Tibial nerve (tissue), 3 donors: ENCODE measurements around the gene PPP2R1B.

Source experiments
- POLR2A ChIP-seq, 2 donors: fragments of 450-650 bp; IDR thresholded peaks; one replicate each; pipeline ENCODE4 v1.6.1; 2017; ENCODE audit warnings: antibody characterized with exemption in 2 of 2, mild to moderate bottlenecking in 2 of 2, moderate library complexity in 2 of 2
- TF ChIP-seq, protein P1 (sequence below), 5 experiments: fragments of 200-600 bp in 3 of 5; fragments of 450-650 bp in 2 of 5; sonication (generic) in 3 of 5; IDR thresholded peaks; one replicate each; pipeline ENCODE4 v1.5.1; 2016 to 2019; ENCODE audit warnings: antibody characterized with exemption in 5 of 5, mild to moderate bottlenecking in 3 of 5, moderate library complexity in 2 of 5

DNA sequence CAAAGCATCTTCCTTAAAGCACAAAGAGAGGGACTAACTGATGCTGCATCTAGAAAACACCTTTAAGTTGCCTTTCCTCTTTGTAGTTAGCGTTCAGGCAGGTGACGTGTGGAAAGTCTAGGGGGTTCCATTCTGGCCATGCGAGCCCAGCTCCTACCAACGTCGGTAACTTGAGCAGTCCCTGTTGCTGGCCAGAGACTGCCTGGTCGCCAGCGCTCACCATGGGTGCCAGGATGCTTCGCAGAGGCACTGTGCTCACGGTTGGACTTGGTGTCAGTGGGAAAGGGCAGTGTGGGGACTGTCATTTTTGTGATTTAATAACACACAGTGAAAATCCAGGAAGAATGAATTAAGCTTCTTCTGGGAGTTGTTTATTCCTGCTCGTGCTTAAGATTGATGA, 40.6 kb downstream of the PPP2R1B start:
- TF ChIP-seq, protein P1, sequence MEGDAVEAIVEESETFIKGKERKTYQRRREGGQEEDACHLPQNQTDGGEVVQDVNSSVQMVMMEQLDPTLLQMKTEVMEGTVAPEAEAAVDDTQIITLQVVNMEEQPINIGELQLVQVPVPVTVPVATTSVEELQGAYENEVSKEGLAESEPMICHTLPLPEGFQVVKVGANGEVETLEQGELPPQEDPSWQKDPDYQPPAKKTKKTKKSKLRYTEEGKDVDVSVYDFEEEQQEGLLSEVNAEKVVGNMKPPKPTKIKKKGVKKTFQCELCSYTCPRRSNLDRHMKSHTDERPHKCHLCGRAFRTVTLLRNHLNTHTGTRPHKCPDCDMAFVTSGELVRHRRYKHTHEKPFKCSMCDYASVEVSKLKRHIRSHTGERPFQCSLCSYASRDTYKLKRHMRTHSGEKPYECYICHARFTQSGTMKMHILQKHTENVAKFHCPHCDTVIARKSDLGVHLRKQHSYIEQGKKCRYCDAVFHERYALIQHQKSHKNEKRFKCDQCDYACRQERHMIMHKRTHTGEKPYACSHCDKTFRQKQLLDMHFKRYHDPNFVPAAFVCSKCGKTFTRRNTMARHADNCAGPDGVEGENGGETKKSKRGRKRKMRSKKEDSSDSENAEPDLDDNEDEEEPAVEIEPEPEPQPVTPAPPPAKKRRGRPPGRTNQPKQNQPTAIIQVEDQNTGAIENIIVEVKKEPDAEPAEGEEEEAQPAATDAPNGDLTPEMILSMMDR (IDR thresholded peaks at IDR 0.05), result no peak
- TF ChIP-seq POLR2A (IDR thresholded peaks at IDR 0.05), result no peak
